ENCODE data around the gene SLC5A6.

SLC5A6 gene

DNA sequence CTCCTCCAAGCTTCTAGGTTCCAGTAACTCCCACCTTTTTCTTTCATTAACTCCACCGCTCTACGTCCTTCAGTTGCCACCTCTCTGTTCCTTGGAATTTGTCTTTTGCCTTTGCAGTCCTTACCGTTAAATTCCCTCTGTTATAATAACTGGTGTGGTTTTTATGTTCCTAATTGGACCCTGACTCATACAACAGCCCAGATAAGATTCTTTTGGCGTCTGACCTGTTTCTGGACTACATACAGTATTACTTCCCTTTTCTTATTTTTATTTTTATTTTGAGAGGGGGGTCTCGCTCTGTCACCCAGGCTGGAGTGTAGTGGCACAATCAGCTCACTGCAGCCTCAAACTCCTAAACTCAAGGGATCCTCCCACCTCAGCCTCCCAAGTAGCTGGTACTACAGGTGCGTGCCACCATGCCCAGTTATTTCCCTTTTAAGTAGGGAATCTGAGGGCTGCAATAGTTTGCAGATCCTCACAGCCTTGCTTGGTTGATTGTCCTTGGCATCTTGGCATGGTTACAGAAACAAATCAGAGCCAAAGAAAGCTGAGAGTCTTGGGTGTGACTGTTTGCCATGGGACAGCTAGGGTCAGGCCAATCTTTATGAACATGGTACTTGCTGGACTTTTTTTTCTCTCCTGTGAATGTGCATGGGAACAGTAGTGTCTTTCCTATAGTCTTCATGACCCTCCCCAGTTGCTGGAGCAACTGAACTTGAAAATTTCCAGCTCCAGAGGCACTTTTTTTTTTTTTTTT, 41.3 kb downstream of the SLC5A6 start:
- DNase-seq = no peak

DNA sequence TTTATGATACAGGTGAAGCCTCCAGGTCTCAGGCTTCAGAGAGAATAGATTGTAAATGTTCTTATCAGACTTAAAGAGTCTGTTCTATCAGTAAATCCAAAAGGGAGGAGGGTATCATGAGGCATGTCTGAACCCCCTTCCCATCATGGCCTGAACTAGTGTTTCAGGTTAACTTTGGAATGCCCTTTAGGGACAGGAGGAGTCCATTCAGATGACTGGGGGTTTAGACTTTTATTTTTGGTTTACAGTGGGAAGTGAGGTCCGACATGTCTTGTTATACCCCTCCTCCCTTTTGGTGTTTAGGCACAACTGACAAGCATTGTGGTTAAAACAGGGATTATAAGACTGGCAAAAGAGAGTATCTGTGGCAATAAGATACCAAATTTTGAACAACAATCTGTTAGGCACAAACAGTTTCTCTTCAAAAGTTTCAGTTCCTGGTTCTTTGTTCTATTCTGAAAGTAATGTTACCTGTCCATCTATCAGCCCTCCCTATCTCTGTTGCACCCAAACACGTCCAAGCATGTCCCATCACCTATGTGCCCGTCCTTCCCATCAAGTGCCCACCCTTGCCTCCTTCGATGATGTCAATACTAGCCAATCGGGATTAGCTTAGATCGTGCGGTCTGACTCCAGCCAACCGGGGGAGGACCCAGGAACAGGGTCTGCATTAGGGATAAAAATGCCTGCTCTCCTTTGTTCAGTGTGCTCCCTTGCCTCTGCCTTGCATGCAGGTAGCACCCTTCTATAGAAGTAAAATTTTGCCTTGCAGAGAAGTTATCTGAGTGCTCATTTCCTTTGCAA, 46.9 kb downstream of the SLC5A6 start:
- DNase-seq = no peak

DNA sequence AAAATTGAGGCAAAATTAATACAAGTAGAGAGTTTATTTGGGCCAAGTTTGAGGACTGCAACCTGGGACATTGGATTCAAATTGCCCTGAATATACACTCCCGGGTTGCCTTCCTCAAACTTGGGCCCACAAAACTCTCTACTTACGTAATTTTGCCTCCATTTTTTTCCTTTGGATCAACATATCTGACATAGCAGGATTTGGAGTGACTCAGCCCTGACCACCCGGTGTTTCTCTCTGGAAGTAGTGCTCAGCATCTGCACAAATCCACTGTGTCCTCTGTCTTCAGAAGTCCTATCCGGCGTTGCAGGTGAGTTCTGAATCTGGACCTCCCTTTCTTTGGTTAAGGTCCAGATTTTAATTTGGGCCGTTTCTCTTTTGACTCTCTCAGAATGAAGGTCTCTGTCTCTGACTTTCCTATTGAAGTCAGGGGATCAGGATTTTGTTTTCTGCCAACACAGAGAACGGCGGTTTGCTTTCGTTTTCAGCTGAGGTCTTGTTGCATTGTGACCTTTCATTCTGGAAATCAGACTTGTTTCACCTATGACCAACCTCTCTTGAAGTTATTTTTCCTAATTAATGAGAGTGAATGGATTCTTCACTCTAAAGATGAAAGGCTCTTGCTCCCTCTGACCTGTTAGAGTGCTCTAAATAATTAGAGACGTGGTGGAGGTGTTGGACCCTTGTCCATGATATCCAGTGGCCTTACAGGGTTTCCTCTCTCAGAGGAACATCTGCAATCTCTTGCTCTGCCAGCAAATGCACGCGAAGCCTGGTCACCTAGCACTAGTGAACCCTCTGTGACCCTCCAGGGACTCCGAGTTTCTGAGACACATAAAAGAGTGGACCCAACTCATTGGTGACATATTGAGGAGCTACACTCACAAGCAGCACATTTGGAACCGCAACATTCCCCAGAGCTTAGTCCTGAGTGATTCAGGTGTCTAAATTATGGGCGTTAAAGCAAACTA, 49.6 kb downstream of the SLC5A6 start:
- DNase-seq = no peak

DNA sequence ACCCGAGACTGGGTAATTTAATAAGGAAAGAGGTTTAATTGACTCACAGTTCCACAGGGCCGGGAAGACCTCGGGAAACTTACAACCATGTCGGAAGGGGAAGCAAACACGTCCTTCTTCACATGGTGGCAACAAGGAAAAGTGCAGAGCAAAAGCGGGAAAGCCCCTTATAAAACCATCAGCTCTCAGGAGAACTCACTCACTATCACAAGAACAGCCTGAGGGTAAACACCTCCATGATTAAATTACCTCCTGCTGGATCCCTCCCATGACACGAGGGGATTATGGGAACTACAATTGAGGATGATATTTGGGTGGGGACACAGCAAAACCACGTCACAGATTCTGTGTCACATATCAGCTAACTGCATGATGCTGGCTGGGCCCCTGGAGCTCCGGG, 51.9 kb downstream of the SLC5A6 start:
- DNase-seq = no peak

DNA sequence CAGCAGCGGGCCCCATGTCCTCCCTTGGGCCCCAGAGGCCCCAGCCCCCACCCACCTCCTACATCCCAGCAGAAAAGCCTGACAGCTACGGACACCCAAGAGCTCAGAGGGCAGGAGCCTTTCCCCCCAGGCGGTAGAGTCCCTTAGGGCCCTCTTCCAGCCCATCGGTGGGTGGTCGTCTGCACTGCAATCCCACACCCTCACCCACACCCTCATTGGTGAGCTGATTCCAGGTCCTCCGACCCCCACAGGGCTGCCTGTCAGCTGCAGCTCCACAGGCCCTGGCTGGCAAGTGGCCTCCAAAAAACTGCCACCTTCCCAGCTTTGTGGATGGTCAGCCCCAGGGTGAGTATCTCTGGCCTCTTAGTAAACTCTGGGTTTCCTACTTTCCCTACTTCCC, 52.8 kb downstream of the SLC5A6 start:
- no peak for DNase-seq

DNA sequence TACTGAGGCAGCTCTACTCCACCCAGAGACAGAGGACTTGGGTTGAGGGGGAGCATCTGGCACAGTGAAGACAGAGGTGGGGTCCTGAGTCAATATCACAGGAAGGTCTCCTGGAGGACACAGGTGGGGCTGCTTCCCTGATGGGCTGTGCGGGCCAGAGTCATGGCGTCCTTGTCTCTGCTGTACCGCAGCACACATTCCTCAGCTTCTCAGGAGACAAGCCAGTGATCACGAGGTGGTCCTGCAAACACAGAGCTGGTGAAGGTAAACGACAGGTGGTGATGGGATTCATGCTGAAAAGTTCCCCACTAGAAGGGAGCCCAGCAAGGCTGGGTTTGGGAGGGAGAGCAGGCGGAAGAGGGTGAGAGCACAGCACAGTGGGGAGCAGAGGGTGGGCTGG, 53.6 kb downstream of the SLC5A6 start:
- no peak for DNase-seq

DNA sequence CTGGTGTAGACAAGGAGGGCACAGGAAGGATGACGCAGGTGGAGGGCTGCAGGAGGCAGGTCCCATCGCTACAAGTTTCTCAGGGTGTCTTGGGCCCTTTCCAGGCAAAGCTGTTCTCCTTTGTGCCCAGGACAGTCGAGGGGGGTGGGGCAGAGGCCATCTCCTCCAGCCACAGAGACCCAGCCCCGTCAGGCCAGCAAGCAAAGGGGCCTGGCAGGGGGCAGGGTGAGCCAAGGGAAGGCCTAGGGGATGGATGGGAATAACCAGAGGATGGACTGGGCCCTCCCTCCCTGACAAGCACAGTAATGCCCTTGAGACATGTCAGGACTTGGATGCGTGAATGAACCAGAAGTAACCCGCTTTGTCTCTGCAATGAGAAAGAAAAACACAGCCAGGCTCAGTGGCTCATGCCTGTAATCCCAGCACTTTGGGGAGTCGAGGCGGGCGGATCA, 57.0 kb downstream of the SLC5A6 start:
- no peak for DNase-seq

DNA sequence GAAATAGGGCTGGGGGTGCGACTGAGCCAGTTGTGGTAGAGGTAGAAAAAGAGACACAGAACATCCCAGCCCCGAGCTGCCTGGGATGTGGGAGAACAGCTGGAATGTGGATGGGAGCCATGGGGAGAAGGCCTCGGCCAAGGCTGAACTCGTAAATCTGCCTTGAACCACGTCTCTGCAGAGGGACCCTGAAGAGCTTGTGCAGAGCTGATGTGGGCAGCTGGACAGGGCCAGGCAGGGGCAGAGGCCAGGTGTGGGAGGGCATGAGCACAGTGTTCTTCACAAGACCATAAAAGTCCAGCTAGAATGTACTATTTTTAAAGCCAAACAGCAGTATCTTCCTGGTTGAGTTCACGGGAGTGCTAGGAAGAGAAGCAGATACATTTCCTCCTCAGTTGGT, 57.6 kb downstream of the SLC5A6 start:
- DNase-seq = no peak

DNA sequence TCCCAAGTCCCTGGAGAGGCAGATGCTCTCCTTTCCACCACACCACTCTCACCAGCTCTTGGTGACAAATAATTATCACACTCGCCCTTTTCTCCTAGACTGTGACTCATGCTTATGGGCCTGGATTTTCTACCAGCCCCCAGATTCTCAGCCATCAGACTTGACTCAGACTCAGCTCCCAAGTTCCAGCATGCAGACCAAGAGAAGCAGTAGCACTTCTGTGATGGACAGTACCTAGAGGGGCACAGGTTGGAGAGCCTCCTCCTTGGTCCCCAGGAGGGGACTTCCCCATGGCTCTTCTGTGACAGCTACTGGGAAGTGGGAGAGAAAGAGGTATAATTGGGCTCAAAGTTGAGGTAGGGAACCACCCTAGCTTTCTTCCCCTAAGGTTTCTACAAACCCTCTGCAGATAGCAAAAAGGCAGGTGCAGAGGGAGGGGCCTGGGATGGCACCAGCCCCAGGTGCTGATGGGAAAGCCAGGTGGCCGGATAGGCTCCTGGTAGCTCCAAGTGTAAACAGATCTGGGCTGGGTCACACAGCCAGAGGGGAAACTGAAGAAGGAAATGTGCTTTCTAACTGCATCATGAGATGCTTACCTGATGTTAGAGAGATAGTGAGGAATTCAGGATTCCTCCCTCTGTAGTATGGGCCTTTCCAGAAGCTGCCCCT, 59.1 kb downstream of the SLC5A6 start:
- no peak for DNase-seq

DNA sequence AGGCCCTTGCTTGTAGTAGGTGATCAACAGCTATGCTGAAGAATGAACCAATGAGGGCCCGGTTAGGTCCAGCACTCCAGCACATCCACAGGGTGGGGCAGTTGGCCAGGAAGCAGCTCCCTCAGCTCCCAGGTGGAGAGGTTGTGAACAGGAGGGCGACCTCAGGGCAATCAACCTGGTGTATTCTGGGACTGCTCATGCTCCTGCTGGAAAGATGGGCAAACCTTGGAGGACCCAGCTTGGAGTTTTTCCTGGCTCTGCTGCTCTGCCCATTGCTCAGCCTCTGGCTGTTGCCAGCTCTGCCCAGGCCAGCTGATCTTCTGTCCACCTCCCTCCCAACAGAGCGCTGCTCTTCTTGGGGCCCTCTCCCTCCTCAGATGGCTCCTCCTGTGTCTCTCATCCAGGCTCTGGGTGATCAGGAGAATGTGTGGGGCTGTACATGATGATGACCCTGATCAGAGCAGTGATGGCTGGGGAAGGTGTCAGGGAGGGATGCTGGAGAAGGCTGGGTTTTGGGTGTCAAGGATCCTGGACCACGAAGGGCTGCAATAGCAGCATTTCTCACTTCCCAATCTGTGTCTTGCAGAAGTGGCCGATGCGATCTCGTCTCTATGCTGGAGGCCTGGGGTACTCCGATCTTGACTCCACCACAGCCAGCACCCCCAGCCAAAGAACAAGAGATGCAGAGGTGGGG, 59.8 kb downstream of the SLC5A6 start:
- DNase-seq = no peak

DNA sequence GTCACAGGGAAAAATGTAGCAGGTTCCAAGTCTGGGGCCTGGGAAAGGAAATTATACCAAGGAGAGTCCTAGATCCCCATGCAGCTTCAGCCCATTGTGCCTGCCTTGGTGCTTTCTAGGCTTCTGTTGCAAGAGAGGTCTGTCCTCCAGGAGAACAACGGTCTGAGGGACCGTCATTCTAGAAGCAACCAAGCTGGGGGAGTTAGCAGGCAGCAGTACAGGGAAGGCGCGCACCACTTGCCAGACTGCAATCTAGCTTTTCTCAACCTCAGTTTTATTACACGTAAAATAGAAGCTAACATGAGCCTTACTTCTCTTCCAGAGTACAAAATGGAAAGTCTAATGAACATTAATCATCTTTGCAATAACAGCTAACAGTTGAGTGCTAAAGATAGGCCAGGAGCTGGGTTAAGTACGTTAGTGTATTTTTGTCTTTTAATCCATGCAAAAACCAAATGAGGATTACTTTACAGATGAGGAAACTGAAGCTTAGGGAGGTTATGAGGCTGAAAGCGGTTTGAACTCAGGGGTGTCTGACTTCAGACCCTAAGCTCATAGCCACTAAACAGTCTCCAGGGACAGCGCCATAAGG, 61.3 kb downstream of the SLC5A6 start:
- DNase-seq = no peak

Measured in Kasumi-1 (cell line).